ENCODE measurements around the gene GPANK1.

GPANK1 gene

DNA sequence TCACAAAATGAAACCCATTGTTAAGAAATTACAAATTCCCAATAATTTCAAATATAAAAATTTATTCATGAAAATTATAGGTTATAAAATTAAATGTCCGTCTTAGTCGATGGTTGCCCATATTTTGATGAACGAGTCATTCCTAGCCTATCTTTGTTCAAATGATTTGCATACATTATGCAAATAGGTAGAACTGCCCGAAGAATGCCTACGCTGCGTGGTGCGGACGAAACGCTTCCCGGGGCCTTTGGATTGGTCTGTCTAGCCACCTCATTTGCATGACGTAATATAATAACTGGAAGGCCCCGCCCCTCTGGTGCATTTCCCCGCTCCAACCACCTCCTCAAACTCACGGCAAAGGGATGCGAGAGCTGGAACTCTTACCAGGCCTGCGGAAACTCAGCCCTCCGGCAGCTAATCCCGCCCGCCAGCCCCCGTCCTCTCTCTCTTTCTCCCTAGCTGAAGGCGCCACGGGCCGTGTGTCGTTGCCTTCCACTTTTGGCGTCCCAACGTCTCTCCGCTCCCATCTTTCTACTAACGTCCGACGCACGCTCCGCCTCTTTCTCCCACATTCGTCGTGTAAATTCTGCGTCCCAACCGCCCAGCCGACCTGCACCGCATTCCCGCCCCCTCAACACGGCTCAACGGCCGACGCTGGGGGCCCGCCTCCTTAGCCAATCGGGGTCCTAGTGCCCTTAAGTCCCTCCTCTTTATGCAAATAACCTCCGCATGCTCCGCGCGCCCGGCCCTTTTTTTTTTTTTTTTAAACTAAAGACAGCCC lies 44.8 kb downstream of the GPANK1 start (continued):
- TF ChIP-seq, protein P1, sequence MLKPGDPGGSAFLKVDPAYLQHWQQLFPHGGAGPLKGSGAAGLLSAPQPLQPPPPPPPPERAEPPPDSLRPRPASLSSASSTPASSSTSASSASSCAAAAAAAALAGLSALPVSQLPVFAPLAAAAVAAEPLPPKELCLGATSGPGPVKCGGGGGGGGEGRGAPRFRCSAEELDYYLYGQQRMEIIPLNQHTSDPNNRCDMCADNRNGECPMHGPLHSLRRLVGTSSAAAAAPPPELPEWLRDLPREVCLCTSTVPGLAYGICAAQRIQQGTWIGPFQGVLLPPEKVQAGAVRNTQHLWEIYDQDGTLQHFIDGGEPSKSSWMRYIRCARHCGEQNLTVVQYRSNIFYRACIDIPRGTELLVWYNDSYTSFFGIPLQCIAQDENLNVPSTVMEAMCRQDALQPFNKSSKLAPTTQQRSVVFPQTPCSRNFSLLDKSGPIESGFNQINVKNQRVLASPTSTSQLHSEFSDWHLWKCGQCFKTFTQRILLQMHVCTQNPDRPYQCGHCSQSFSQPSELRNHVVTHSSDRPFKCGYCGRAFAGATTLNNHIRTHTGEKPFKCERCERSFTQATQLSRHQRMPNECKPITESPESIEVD (tag by site-specific recombination; IDR thresholded peaks at IDR 0.05): no peak
- peak; percentile 94 for TF ChIP-seq KLF16 (tag by site-specific recombination; IDR thresholded peaks at IDR 0.05)
- TF ChIP-seq ZBTB21 (tag by site-specific recombination; IDR thresholded peaks at IDR 0.05): peak; percentile 95
- TF ChIP-seq, protein P2, sequence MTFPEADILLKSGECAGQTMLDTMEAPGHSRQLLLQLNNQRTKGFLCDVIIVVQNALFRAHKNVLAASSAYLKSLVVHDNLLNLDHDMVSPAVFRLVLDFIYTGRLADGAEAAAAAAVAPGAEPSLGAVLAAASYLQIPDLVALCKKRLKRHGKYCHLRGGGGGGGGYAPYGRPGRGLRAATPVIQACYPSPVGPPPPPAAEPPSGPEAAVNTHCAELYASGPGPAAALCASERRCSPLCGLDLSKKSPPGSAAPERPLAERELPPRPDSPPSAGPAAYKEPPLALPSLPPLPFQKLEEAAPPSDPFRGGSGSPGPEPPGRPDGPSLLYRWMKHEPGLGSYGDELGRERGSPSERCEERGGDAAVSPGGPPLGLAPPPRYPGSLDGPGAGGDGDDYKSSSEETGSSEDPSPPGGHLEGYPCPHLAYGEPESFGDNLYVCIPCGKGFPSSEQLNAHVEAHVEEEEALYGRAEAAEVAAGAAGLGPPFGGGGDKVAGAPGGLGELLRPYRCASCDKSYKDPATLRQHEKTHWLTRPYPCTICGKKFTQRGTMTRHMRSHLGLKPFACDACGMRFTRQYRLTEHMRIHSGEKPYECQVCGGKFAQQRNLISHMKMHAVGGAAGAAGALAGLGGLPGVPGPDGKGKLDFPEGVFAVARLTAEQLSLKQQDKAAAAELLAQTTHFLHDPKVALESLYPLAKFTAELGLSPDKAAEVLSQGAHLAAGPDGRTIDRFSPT (tag by site-specific recombination; IDR thresholded peaks at IDR 0.05): no peak
- no peak for TF ChIP-seq ZNF248 (tag by site-specific recombination; IDR thresholded peaks at IDR 0.05)
- TF ChIP-seq PRDM1 (tag by site-specific recombination; IDR thresholded peaks at IDR 0.05): no peak
- TF ChIP-seq ZEB2 (tag by site-specific recombination; IDR thresholded peaks at IDR 0.05): peak; percentile 83

DNA sequence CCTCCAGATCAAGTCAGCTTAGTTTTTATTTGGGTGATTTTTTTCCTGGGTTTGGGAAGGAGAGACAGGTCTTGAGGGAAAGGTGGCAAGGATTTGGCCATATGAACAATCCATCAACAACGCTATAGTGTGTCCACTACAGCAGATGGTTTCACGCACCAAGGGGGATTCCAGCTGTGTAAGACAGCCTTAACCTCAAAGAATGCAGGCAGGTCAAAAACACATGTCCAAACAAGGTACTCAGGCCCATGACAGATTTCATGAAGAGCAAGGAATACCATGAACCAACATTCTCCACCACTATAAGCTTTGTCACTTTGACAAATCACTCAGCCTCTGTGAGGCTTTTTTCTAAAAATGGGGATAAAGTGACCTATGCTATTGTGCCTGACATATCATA lies 47.8 kb downstream of the GPANK1 start:
- ChIA-PET POLR2A (interaction anchor here (0.9 kb wide), 2 partner anchors 35 to 44 kb away, joined by 3 read pairs; partner anchors contain the start of gene C6orf47), CTCF (interaction anchor here (0.6 to 3.7 kb wide), 3 partner anchors 18 to 209 kb away, joined by 3 to 22 read pairs (median 3); no protein-coding TSS in a partner anchor)
- no peaks in the 10 kb centered on the region for H3K9me3 ChIP-seq (ENCODE audit: control insufficient read depth, insufficient read depth, low read depth, low read length)
- peaks cover under 1% of the 10 kb centered on the region; the same call in 1 of the 2 replicates for H3K4me1 ChIP-seq (ENCODE audit: control insufficient read depth, insufficient read depth, low read length)
- H3K27ac ChIP-seq (ENCODE audit: extremely low read depth, low read depth, low read length): no peak overlapping the region
- peaks cover 0 to 8% of the 10 kb centered on the region in 2 experiments; a peak in 1 of 3 replicates for H3K36me3 ChIP-seq (ENCODE audit: control insufficient read depth in 2 of 2, insufficient read depth in 1 of 2, low read length in 2 of 2)
- no peak overlapping the region for H3K4me3 ChIP-seq (ENCODE audit: low read depth, low read length)
- TF ChIP-seq, protein P3, sequence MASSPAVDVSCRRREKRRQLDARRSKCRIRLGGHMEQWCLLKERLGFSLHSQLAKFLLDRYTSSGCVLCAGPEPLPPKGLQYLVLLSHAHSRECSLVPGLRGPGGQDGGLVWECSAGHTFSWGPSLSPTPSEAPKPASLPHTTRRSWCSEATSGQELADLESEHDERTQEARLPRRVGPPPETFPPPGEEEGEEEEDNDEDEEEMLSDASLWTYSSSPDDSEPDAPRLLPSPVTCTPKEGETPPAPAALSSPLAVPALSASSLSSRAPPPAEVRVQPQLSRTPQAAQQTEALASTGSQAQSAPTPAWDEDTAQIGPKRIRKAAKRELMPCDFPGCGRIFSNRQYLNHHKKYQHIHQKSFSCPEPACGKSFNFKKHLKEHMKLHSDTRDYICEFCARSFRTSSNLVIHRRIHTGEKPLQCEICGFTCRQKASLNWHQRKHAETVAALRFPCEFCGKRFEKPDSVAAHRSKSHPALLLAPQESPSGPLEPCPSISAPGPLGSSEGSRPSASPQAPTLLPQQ (tag by site-specific recombination; IDR thresholded peaks at IDR 0.05): no peak
- TF ChIP-seq, protein P4, sequence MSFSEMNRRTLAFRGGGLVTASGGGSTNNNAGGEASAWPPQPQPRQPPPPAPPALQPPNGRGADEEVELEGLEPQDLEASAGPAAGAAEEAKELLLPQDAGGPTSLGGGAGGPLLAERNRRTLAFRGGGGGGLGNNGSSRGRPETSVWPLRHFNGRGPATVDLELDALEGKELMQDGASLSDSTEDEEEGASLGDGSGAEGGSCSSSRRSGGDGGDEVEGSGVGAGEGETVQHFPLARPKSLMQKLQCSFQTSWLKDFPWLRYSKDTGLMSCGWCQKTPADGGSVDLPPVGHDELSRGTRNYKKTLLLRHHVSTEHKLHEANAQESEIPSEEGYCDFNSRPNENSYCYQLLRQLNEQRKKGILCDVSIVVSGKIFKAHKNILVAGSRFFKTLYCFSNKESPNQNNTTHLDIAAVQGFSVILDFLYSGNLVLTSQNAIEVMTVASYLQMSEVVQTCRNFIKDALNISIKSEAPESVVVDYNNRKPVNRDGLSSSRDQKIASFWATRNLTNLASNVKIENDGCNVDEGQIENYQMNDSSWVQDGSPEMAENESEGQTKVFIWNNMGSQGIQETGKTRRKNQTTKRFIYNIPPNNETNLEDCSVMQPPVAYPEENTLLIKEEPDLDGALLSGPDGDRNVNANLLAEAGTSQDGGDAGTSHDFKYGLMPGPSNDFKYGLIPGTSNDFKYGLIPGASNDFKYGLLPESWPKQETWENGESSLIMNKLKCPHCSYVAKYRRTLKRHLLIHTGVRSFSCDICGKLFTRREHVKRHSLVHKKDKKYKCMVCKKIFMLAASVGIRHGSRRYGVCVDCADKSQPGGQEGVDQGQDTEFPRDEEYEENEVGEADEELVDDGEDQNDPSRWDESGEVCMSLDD (tag by site-specific recombination; IDR thresholded peaks at IDR 0.05): no peak
- no peak for TF ChIP-seq ZNF354C (tag by site-specific recombination; IDR thresholded peaks at IDR 0.05; ENCODE audit: borderline replicate concordance, low read depth)
- TF ChIP-seq, protein P5, sequence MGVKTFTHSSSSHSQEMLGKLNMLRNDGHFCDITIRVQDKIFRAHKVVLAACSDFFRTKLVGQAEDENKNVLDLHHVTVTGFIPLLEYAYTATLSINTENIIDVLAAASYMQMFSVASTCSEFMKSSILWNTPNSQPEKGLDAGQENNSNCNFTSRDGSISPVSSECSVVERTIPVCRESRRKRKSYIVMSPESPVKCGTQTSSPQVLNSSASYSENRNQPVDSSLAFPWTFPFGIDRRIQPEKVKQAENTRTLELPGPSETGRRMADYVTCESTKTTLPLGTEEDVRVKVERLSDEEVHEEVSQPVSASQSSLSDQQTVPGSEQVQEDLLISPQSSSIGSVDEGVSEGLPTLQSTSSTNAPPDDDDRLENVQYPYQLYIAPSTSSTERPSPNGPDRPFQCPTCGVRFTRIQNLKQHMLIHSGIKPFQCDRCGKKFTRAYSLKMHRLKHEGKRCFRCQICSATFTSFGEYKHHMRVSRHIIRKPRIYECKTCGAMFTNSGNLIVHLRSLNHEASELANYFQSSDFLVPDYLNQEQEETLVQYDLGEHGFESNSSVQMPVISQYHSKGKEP (tag by site-specific recombination; IDR thresholded peaks at IDR 0.05): no peak

All from HEK293 (cell line).